HCT116 (cell line): Measurements from ENCODE around the gene CACNA1S. TPM values are rescaled to one million over a fixed set of nuclear protein-coding genes. Genes with fewer than 3 reads are reported as not detected.

Source experiments
- ATAC-seq: fragments of 200-7000 bp; cut with Tn5 transposase; 2 replicates; pipeline ENCODE4 v1.9.1; 2020; ENCODE audit warnings: mild to moderate bottlenecking, moderate library complexity
- BruUV-seq: library from RNA; stranded (reverse); fragments of 400-500 nt; replicated peaks from 2 replicates; lab custom pipeline; 2021; lab: Mats Ljungman, UMichigan
- CTCF ChIA-PET: fragments of 300-600 bp; sonication (Branson Sonifier 250); formaldehyde crosslinking; loops from one replicate; lab custom pipeline; 2021; ENCODE audit warnings: antibody characterized with exemption; lab: Charles Lee
- POLR2A ChIA-PET: fragments of 300-600, 350-600 bp; sonication (Branson Sonifier 250); formaldehyde crosslinking; loops from one replicate; lab custom pipeline; 2021; ENCODE audit warnings: antibody characterized with exemption; lab: Charles Lee
- RAD21 ChIA-PET, 2 experiments: fragments of 300-600 bp; sonication (Branson Sonifier 250); formaldehyde crosslinking; loops; one replicate each; lab custom pipeline; 2023; ENCODE audit warnings: low total read pairs in 2 of 2; ENCODE audit not compliant: uncharacterized antibody in 2 of 2, unreplicated experiment in 2 of 2, low non-redundant PET in 1 of 2; lab: Charles Lee
- DNase-seq: peaks from one replicate; pipeline ENCODE4 v3.0.0-alpha.2; 2010; ENCODE audit warnings: low read depth, low spot score
- H2AFZ ChIP-seq: fragments of 200-600 bp; shearing (Covaris generic), sonication (generic); 2 replicates; pipeline ENCODE4 v1.6.1; 2017; ENCODE audit warnings: low read depth, mixed run types, mixed read lengths, antibody characterized with exemption, low read length; ENCODE audit not compliant: poor library complexity, severe bottlenecking
- H3K27ac ChIP-seq: 2 replicates; pipeline ENCODE4 v1.5.1; 2012; ENCODE audit warnings: low read depth, low read length
- H3K27me3 ChIP-seq: fragments of 200-600 bp; sonication (generic); 2 replicates; pipeline ENCODE4 v1.6.1; 2016; ENCODE audit warnings: mixed run types, low read length, mixed read lengths; ENCODE audit not compliant: insufficient read depth
- H3K36me3 ChIP-seq, 2 experiments: fragments of 200-500 bp in 1 of 2; fragments of 200-600 bp in 1 of 2; sonication (Bioruptor generic) in 1 of 2; sonication (generic) in 1 of 2; 2 replicates each; pipeline versions ENCODE4 v1.5.1 to v1.6.1; 2014 to 2016; ENCODE audit warnings: low read length in 2 of 2, inconsistent platforms in 1 of 2, mixed read lengths in 1 of 2, mixed run types in 1 of 2; ENCODE audit not compliant: insufficient read depth in 2 of 2, control insufficient read depth in 1 of 2
- H3K4me1 ChIP-seq, 2 experiments: fragments of 200-600 bp in 1 of 2; sonication (generic) in 1 of 2; 2 replicates each; pipeline versions ENCODE4 v1.5.1 to v1.6.1; 2012 to 2017; ENCODE audit warnings: low read length in 2 of 2, inconsistent platforms in 1 of 2, mild to moderate bottlenecking in 1 of 2, mixed read lengths in 1 of 2, mixed run types in 1 of 2, moderate library complexity in 1 of 2; ENCODE audit not compliant: insufficient read depth in 2 of 2, control insufficient read depth in 1 of 2
- H3K4me2 ChIP-seq: fragments of 200-600 bp; sonication (generic); 2 replicates; pipeline ENCODE4 v1.6.1; 2017; ENCODE audit warnings: mixed run types, low read length, mixed read lengths
- H3K4me3 ChIP-seq, 2 experiments: fragments of 200-600 bp in 1 of 2; sonication (generic) in 1 of 2; replicated peaks in 1 of 2; 2 replicates each; pipeline ENCODE4 v1.5.1; 2011 to 2016; ENCODE audit warnings: low read length in 2 of 2, control low read depth in 1 of 2, low read depth in 1 of 2, mild to moderate bottlenecking in 1 of 2, mixed read lengths in 1 of 2, mixed run types in 1 of 2
- H3K79me2 ChIP-seq: fragments of 200-600 bp; sonication (generic); 2 replicates; pipeline ENCODE4 v1.6.1; 2017; ENCODE audit warnings: mild to moderate bottlenecking, mixed run types, low read length, moderate library complexity, mixed read lengths; ENCODE audit not compliant: insufficient read depth
- H3K9ac ChIP-seq: fragments of 200-600 bp; sonication (generic); 2 replicates; pipeline ENCODE4 v1.6.1; 2016; ENCODE audit warnings: low read length, mixed read lengths
- H3K9me2 ChIP-seq: fragments of 200-600 bp; sonication (generic), shearing (Covaris generic); 2 replicates; pipeline ENCODE4 v1.6.1; 2017; ENCODE audit warnings: mixed run types, mild to moderate bottlenecking, moderate library complexity; ENCODE audit not compliant: insufficient read depth
- H3K9me3 ChIP-seq, 2 experiments: fragments of 200-500 bp in 1 of 2; fragments of 200-600 bp in 1 of 2; sonication (Bioruptor generic) in 1 of 2; sonication (generic) in 1 of 2; 2 replicates each; pipeline ENCODE4 v1.6.1; 2014 to 2017; ENCODE audit warnings: low read length in 2 of 2, mixed read lengths in 2 of 2, inconsistent platforms in 1 of 2, low read depth in 1 of 2, mild to moderate bottlenecking in 1 of 2, mixed run types in 1 of 2, moderate library complexity in 1 of 2; ENCODE audit not compliant: control insufficient read depth in 1 of 2, insufficient read depth in 1 of 2
- H4K20me1 ChIP-seq: fragments of 200-600 bp; sonication (generic), shearing (Covaris generic); 2 replicates; pipeline ENCODE4 v1.6.1; 2017; ENCODE audit warnings: mixed run types, mild to moderate bottlenecking, moderate library complexity; ENCODE audit not compliant: insufficient read depth
- CBX3 ChIP-seq: IDR thresholded peaks from 2 replicates; pipeline ENCODE4 v1.6.1; 2012; ENCODE audit warnings: low read depth
- CEBPB ChIP-seq: IDR thresholded peaks from 2 replicates; pipeline ENCODE4 v1.6.1; 2012; ENCODE audit warnings: low read depth
- EGR1 ChIP-seq: IDR thresholded peaks from 2 replicates; pipeline ENCODE4 v1.6.1; 2012; ENCODE audit warnings: low read depth
- EZH2 ChIP-seq: fragments of 200-600 bp; sonication (generic); IDR thresholded peaks from 2 replicates; pipeline ENCODE4 v1.6.1; 2017; ENCODE audit warnings: antibody characterized with exemption, mixed run types
- EZH2phosphoT487 ChIP-seq: fragments of 200-600 bp; IDR thresholded peaks from 2 replicates; pipeline ENCODE4 v1.6.1; 2018; ENCODE audit warnings: antibody characterized with exemption, borderline replicate concordance
- RAD21 ChIP-seq: IDR thresholded peaks from 2 replicates; pipeline ENCODE4 v1.6.1; 2012; ENCODE audit warnings: low read depth, mild to moderate bottlenecking
- SRF ChIP-seq: IDR thresholded peaks from 2 replicates; pipeline ENCODE4 v1.6.1; 2012; ENCODE audit warnings: low read depth
- YY1 ChIP-seq: IDR thresholded peaks from 2 replicates; pipeline ENCODE4 v1.6.1; 2011; ENCODE audit warnings: low read length, low read depth, moderate library complexity, mild to moderate bottlenecking; ENCODE audit not compliant: insufficient replicate concordance; ENCODE audit errors: extremely low read depth
- ZFX ChIP-seq: fragments of 450-650 bp; IDR thresholded peaks from 2 replicates; pipeline ENCODE4 v1.6.1; 2017
- intact Hi-C: fragments of 100-400 bp; cut with micrococcal nuclease; formaldehyde crosslinking; loops from 2 replicates; pipeline ENCODE4 v1.10.0; 2022
- total RNA-seq: library from RNA; stranded (reverse); gene quantifications from one replicate; pipeline ENCODE4 v1.2.1, GENCODE V29; 2021; ENCODE audit not compliant: unreplicated experiment
- TF ChIP-seq, protein P1 (sequence below): IDR thresholded peaks from 2 replicates; pipeline ENCODE4 v1.6.1; 2012; ENCODE audit warnings: low read depth

The CACNA1S gene
- total RNA-seq, 1 experiment from 2014 or later, result not detected

- BruUV-seq, result no TSS peak
- H3K4me1 ChIP-seq, result no peaks in the 10 kb centered on the region
- H3K9me2 ChIP-seq, result no peaks in the 10 kb centered on the region
- no peaks in the 10 kb centered on the region for H3K79me2 ChIP-seq
- no peak for TF ChIP-seq SRF
- TF ChIP-seq, all 23 proteins: peak for 0
- no peak for DNase-seq
- ChIA-PET POLR2A (no interaction called here), CTCF (no interaction called here), RAD21 (no interaction called here)
- Histone ChIP-seq H3K36me3 (no peaks in the 10 kb centered on the region), H3K27me3 (peaks cover 7% of the 10 kb centered on the region; the same call in 1 of the 2 replicates), H3K27ac (no peak overlapping the region), H3K4me2 (no peak overlapping the region), H4K20me1 (no peaks in the 10 kb centered on the region), H3K4me3 (no peak overlapping the region), H3K9ac (no peak overlapping the region), H3K9me3 (no peaks in the 10 kb centered on the region), H2AFZ (no peak overlapping the region)
- intact Hi-C loops, result no loop called here
- no peak for ATAC-seq
Measured at GRCh38 chr1:201032408-201032807, 79.8 kb downstream of the CACNA1S start.

GRCh38 chr1:201028461-201028889, 83.8 kb downstream of the CACNA1S start:
- no peak for TF ChIP-seq EZH2
- no peak for TF ChIP-seq YY1
- no peak for TF ChIP-seq CEBPB
- TF ChIP-seq, protein P1, sequence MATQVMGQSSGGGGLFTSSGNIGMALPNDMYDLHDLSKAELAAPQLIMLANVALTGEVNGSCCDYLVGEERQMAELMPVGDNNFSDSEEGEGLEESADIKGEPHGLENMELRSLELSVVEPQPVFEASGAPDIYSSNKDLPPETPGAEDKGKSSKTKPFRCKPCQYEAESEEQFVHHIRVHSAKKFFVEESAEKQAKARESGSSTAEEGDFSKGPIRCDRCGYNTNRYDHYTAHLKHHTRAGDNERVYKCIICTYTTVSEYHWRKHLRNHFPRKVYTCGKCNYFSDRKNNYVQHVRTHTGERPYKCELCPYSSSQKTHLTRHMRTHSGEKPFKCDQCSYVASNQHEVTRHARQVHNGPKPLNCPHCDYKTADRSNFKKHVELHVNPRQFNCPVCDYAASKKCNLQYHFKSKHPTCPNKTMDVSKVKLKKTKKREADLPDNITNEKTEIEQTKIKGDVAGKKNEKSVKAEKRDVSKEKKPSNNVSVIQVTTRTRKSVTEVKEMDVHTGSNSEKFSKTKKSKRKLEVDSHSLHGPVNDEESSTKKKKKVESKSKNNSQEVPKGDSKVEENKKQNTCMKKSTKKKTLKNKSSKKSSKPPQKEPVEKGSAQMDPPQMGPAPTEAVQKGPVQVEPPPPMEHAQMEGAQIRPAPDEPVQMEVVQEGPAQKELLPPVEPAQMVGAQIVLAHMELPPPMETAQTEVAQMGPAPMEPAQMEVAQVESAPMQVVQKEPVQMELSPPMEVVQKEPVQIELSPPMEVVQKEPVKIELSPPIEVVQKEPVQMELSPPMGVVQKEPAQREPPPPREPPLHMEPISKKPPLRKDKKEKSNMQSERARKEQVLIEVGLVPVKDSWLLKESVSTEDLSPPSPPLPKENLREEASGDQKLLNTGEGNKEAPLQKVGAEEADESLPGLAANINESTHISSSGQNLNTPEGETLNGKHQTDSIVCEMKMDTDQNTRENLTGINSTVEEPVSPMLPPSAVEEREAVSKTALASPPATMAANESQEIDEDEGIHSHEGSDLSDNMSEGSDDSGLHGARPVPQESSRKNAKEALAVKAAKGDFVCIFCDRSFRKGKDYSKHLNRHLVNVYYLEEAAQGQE, result no peak
- TF ChIP-seq CBX3, result no peak
- no peak for TF ChIP-seq EZH2phosphoT487
- TF ChIP-seq RAD21, result no peak
- TF ChIP-seq EGR1, result no peak
- TF ChIP-seq ZFX, result no peak
- no peak for TF ChIP-seq SRF
- TF ChIP-seq, all 23 proteins: peak for 0
- Histone ChIP-seq H3K9ac (no peak overlapping the region), H3K9me3 (no peaks in the 10 kb centered on the region), H2AFZ (no peak overlapping the region), H3K27me3 (no peaks in the 10 kb centered on the region), H4K20me1 (no peaks in the 10 kb centered on the region), H3K4me2 (no peak overlapping the region), H3K9me2 (no peaks in the 10 kb centered on the region), H3K4me3 (no peak overlapping the region), H3K4me1 (peaks cover 2 to 11% of the 10 kb centered on the region in 2 experiments; a peak in 3 of 4 replicates), H3K79me2 (no peaks in the 10 kb centered on the region), H3K27ac (no peak overlapping the region), H3K36me3 (no peaks in the 10 kb centered on the region)
- no peak for DNase-seq
- POLR2A ChIA-PET, result no interaction called here
- ATAC-seq, result no peak
- RAD21 ChIA-PET, result no interaction called here
- BruUV-seq, result no TSS peak
- intact Hi-C loops, result no loop called here
- CTCF ChIA-PET, result interaction anchor here (1.5 kb wide), 1 partner anchor 8 kb away, joined by 4 read pairs; no protein-coding TSS in a partner anchor
